NAMALWA (cell line): ENCODE data around the gene AOPEP.

ENCODE experiments used
- DNase-seq: peaks from one replicate; pipeline ENCODE4 v3.0.0-alpha.2; 2015; ENCODE audit warnings: low spot score

Gene AOPEP

DNA sequence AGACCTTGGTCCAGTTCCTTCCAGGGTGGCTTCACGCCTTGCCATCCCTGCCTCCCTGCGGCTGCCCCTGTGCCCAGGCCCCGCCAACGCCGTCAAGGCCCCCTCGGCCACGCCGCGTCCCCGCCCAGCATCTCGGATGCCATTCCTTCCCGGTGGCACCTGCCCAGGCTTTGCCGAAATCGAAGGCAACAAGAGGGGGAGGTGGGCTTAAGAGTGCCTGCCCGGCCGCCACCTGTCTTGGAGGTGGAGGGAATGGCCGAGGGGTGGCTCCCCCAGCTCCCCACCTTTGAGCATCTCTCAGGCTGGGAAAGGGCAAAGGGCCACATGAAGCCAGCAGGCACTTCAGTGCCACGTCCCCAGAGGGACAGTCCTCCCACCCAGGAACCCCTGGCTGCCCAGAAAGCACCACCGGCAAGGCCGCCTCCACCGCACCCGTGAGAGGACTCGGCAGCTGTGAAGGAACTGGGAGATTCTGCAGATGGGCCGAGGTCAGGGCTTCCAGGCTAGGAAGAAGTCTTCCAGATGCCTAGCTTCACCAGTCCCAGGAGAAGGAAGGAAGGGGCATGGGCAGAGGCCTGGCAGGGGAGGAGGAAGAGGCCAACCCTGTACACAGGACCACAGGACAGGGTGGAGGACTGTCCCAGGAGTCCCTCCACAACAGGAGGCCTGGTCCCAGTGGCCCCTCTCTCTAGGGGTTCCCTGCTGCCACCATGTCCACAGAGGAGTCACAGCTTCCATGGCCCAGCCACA lies 373.0 kb downstream of the AOPEP start:
- no peak for DNase-seq

GRCh38 chr9:95100071-95100627 lies 373.6 kb downstream of the AOPEP start:
- no peak for DNase-seq

GRCh38 chr9:95101326-95101725 lies 374.8 kb downstream of the AOPEP start:
- no peak for DNase-seq

GRCh38 chr9:95102001-95102433 lies 375.5 kb downstream of the AOPEP start:
- no peak for DNase-seq

DNA sequence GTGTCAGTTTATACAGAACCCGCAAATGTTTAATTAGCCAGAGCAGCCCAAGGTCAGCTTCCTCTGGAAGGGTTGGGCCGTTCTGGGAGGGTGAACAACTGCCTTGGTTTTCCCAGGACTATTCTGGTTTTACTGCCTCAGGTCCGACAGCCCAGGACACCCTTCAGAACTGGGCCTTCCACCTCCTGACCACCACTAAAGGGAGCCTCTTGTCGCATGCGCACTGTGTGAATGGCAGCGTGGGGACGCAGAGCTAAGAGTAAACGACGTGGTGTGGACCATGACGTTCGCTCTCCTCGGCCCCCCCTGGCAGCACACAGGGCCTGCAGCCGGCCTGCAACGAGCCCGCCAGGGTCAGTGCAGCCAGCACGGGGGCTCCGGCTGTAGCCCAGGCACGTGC lies 376.1 kb downstream of the AOPEP start:
- no peak for DNase-seq

GRCh38 chr9:95103281-95103771 lies 376.8 kb downstream of the AOPEP start:
- no peak for DNase-seq

- DNase-seq, result no peak
These were observed 377.5 kb downstream of the AOPEP start for GRCh38 chr9:95103871-95104580.

GRCh38 chr9:95104581-95104960 lies 378.1 kb downstream of the AOPEP start:
- DNase-seq, result no peak

DNA sequence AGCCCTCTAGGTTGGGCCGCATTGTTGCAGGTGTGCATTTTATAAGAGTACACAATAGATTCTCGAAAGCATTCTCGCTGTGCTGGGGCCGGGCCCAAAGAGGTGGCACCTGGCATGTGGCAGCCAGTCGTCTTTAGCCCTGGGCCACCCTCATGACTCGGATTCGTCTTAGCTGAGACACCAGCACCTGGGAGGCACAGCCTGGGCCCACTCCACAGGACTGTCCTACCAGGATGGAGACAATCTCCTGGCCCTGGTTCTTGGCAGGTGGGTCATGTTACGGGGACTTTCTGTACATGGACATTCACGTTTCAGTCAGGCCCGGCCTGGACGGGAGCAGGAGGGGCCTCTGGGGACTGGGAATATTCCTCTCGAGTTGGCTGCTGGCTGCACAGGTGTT lies 378.5 kb downstream of the AOPEP start:
- no peak for DNase-seq

GRCh38 chr9:95105519-95106287 lies 379.2 kb downstream of the AOPEP start:
- no peak for DNase-seq

DNA sequence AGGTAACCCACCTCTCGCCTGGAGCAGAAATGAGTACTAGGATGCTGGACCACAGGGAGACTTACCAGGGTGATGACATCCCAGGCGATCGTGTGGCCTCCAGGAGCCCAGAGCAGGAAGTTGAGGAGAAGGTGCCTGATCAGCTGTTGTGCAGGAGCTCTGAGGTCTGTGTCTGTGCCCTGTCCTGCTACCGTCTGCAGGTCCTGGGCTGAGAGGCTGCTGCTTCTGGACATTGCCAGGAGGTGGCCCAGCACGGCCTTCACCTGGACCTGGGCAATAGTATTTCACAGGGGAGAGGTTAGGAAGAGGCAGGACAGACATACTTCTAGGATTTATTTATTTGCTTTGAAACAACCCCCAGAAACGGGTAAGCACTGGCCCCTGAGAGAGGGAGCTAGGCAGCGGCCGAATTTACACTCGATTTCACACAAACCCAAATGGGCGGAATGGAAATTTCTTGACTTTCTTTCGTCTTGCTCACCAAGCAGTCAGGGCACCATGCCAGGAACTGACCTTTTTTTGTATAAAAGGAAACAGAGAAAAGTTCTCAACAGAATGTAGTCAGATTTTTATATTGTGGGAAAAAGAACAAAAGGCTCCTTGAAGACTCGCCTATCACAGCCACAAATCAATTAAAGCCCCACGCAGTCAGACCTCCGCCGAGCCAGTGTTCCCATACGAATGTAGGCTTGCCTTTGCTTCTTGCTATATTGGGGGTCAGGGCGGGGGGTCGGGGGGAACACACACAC lies 380.7 kb downstream of the AOPEP start:
- DNase-seq, result no peak

DNA sequence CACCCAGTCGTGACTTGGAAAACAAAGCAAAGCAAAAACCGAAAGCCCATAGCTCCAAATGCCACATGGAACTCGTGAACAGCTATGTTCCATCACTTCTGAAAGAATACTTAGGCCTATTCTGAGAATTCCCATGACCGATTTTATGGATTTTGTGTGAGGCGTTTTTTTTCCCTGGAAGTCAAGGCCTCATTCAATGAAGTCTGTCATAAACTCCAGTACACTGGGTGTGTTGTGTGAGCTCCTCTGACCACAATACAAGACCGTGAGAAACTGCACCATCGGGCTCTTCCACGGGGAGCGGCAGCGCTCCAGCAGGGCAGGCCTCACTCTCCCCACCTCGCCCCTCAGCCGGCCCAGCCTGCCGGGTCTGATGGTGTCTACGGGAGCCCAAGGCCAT lies 381.5 kb downstream of the AOPEP start:
- no peak for DNase-seq

GRCh38 chr9:95108777-95109176 lies 382.3 kb downstream of the AOPEP start:
- DNase-seq, result no peak

DNA sequence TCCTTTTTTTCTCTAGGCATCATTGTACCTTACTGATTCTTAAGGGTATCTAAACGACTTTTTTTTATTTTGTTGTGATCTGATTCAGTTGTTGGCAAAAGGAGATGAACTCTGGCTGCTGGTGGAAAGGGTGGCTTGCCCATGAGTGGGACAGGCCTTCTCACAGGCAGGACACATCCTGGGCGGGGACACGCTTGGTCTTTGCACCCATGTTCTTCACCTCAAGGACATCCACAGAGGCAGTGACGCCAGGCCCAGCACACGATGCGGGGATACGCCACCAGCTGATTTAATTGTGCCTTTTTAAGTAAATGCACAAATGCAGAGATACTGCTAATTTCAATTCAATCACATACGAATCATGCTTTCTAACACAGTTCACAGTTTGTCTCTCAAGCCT lies 383.0 kb downstream of the AOPEP start:
- no peak for DNase-seq

GRCh38 chr9:95110921-95111525 lies 384.5 kb downstream of the AOPEP start:
- DNase-seq, result no peak

DNA sequence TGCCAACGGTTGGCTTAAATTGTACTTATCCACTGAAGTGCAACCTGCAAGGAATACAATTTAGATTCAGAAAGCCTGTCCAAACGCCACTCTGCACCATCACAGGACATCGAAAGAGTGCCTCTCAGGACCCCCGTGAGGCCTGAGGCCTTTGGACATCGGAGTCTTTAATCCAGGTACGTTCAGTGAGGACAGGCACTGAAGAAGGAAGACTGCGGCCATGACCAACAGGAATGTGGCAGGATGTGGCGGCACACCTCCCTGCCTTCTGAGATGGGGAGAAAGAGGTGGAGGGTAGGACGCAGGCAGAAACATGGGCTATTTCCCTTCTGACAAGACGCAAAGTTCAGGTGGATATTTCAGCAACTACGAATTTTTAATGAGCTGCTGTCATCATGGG lies 385.2 kb downstream of the AOPEP start:
- DNase-seq, result no peak

DNA sequence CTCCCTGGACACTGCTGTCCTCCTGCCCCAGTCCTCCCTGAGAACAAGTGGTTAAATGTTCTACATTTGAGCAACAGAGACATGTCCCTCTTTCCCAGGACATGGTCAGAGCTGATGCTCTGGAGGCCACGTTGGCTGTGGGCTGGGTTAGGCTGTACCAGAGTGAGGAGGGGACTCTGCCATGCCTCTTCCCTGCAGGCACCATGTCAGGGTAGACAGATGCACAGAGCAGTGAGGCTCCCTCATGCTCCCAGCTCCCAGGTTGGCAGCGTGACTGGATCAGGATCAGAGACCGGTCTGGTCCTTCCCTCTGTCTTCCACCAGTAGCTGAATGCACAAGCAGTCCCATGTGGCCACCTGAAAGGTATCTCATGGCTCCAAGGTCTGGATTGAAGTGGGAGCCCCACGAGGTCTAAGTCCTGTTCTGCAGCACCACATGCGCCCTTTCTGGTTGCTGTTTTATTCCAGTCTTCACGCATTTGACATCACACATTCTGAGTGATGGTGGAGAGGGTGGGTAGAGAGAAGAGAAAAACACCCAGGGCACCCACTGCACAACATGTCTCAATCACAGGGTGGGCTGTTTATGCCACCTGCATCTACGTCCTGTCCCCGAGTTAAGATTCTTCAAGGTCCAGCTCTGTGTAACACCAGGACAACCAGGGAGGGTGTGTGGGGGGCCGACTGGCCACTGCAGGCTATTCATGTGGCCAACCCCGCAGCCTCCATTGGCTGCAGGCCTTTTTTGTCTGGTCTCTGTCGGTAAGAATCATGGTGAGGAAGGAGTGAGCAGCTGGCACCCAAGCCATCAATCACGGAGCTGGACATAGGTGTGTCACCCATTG lies 386.2 kb downstream of the AOPEP start:
- no peak for DNase-seq

GRCh38 chr9:95115104-95115503 lies 388.6 kb downstream of the AOPEP start:
- DNase-seq, result no peak

DNA sequence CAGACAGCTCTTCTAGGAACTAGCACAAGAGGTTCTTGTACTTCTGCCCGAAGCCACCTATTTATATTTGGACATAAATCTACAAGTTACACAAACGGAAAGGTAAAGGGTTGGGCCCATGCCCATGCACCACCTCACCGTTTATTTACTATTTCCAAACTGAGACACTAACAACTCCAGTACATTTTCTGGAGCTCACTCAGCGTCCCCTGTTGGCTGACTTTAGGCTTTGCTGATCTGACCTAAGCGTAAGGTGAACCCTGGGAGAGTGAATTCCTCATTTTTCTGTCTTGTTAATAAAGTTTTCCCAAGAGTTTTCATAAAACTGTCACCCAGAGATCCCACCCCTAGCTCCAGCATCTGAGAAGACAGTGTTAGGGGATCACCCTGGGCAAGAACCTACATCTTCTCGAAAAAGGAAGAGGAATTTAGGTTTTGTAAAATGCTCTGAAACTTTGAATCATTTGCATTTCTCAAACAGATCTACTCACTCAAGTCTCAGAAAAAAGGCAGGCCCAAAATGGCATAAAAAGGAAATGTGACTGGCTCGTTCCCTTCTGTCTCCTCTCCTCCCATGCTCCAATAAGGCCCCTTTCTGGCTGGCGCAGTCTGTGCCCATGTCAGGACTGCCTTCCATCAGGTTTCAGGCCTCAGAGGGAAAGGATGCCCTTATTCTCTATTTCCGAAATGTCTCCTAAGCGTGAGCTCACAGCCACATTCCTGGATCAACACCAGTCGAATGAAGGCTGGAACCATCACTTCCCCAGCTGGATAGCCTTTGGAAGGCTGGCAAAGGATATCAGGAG lies 389.7 kb downstream of the AOPEP start:
- DNase-seq, result no peak

GRCh38 chr9:95116808-95117204 lies 390.3 kb downstream of the AOPEP start:
- DNase-seq, result no peak
